NCI-H345 treated with DMSO at 0.1 percent for 48 hours (cell line): ENCODE measurements around the gene TBC1D8.

ENCODE experiments used
- DNase-seq: peaks from one replicate; lab custom pipeline; 2025; ENCODE audit not compliant: unreplicated experiment; lab: John Stamatoyannopoulos, UW

TBC1D8 gene

GRCh38 chr2:100962366-100963025 lies 188.7 kb downstream of the TBC1D8 start:
- no peak for DNase-seq

- no peak for DNase-seq
Observed at GRCh38 chr2:100960688-100961087, 190.5 kb downstream of the TBC1D8 start.

- no peak for DNase-seq
Observed at GRCh38 chr2:100959225-100959880, 191.8 kb downstream of the TBC1D8 start.

GRCh38 chr2:100957996-100958653 lies 193.1 kb downstream of the TBC1D8 start:
- DNase-seq, result no peak
